SJSA1 (cell line): ENCODE data around the gene FIGNL2. TPM values are rescaled to one million over a fixed set of nuclear protein-coding genes. Genes with fewer than 3 reads are reported as not detected.

Experiments
- total RNA-seq: library from RNA; depleted of rRNA; stranded (reverse); fragments of >200 nt; shearing (Covaris generic); gene quantifications from 2 replicates; pipeline ENCODE4 v1.2.3, GENCODE V29; 2014; rRNA removed

FIGNL2 gene
- total RNA-seq, 1 experiment from 2014 or later = not detected

Other genes starting within 250 kb of the FIGNL2 start
- not detected in 2 replicates for gene ANKRD33, start 39.4 kb upstream of the FIGNL2 start, total RNA-seq
- 23.3 and 27.6 TPM in 2 replicates for gene ACVRL1, start 58.8 kb upstream of the FIGNL2 start, total RNA-seq
- gene ACVR1B, start 103.0 kb upstream of the FIGNL2 start, total RNA-seq = 3.3 and 3.8 TPM in 2 replicates
- 6.8 and 13.1 TPM in 2 replicates for gene TAMALIN, start 158.2 kb upstream of the FIGNL2 start, total RNA-seq
- gene NR4A1, start 202.7 kb upstream of the FIGNL2 start, total RNA-seq = 3.7 and 7.0 TPM in 2 replicates
- 78.6 and 115 TPM in 2 replicates for gene ATG101, start 221.3 kb upstream of the FIGNL2 start, total RNA-seq
- not detected in 2 replicates for gene SMIM41, start 231.0 kb upstream of the FIGNL2 start, total RNA-seq